ENCODE data around the gene ITIH3. TPM values are rescaled to one million over a fixed set of nuclear protein-coding genes. Genes with fewer than 3 reads are reported as not detected.

The ITIH3 gene
- total RNA-seq, 1 donor from 2014 or later = not detected

DNA sequence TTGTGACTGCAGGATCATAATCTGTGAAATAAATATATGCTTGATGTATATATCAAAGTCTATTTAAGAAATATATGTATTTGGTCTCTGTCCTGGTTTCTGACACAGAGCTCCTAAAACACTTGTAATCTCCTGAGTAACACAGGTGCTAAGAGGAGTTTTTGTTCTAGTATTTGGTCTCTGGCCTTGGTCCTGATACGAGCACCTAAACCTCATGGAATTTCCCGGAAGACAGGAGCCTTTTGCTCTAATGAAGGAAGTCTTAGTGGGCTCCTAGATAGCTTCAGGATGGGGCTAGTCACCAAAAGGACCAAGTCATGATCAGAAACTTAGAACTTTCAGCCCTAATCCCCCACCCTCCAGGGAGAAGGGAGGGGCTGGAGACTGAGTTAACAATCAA is 59.4 kb downstream of the ITIH3 start:
- no peaks in the 10 kb centered on the region for H3K27me3 Mint-ChIP-seq (ENCODE audit: insufficient read depth, low read depth)
- H3K4me3 ChIP-seq = no peak overlapping the region
- H3F3A ChIP-seq (ENCODE audit: low read depth) = no peaks in the 10 kb centered on the region
- no peaks in the 10 kb centered on the region for H3K27me3 ChIP-seq
- TF ChIP-seq EZH2phosphoT487 (IDR thresholded peaks at IDR 0.05) (no peak), CTCF (IDR thresholded peaks at IDR 0.05) (no peak), EZH2 (IDR thresholded peaks at IDR 0.05) (no peak)
- no peak overlapping the region for H3K4me2 ChIP-seq
- H3K4me3 Mint-ChIP-seq = no peak overlapping the region
- no peaks in the 10 kb centered on the region for H3K4me1 ChIP-seq
- H3K9me3 ChIP-seq (ENCODE audit: low read depth) = no peaks in the 10 kb centered on the region
- H3K36me3 Mint-ChIP-seq = no peaks in the 10 kb centered on the region
- no peak overlapping the region for H3K9ac ChIP-seq
- H3K36me3 ChIP-seq = no peaks in the 10 kb centered on the region
- H3K4me1 Mint-ChIP-seq = peaks cover 14% of the 10 kb centered on the region
- peaks cover 15% of the 10 kb centered on the region for H4K20me1 ChIP-seq (ENCODE audit: low read depth)
- H2AFZ ChIP-seq (replicated peaks) = no peak overlapping the region
- H3K79me2 ChIP-seq (ENCODE audit: low read depth) = no peaks in the 10 kb centered on the region
- H3K9me3 Mint-ChIP-seq = no peaks in the 10 kb centered on the region
- DNase-seq (ENCODE audit: low spot score) = peak; percentile 33
- no peak overlapping the region for H3K27ac Mint-ChIP-seq
- H3K27ac ChIP-seq = no peak overlapping the region

DNA sequence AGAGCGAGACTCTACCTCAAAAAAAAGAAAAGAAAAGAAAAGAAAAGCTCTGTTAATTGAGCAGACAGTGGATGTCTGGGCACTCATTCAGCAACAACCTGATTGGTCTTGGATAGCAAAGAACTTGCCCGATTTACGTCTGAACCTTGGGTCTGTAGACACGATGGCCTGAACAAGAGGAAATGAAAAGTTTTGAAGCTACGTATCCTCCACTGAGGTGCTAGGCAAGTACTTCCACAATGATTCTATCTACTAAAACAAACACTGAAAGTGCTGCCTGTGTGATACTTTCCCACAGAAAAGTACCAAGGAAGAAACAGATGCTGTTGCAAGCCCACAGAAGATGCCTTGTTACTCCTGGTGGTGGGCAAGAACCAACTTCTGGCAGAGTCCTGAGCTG is 62.1 kb downstream of the ITIH3 start:
- H3K4me1 Mint-ChIP-seq = peaks cover 14% of the 10 kb centered on the region
- Histone ChIP-seq H3K4me3 (no peak overlapping the region), H3K9me3 (ENCODE audit: low read depth) (no peaks in the 10 kb centered on the region), H3K79me2 (ENCODE audit: low read depth) (no peaks in the 10 kb centered on the region), H3K4me2 (no peak overlapping the region), H3F3A (ENCODE audit: low read depth) (no peaks in the 10 kb centered on the region), H2AFZ (replicated peaks) (no peak overlapping the region), H3K4me1 (no peaks in the 10 kb centered on the region), H3K27me3 (no peaks in the 10 kb centered on the region), H3K36me3 (no peaks in the 10 kb centered on the region), H3K9ac (no peak overlapping the region), H4K20me1 (ENCODE audit: low read depth) (peaks cover 11% of the 10 kb centered on the region), H3K27ac (no peak overlapping the region)
- TF ChIP-seq EZH2phosphoT487 (IDR thresholded peaks at IDR 0.05) = no peak
- no peak for TF ChIP-seq CTCF (IDR thresholded peaks at IDR 0.05)
- TF ChIP-seq EZH2 (IDR thresholded peaks at IDR 0.05) = no peak
- H3K4me3 Mint-ChIP-seq = no peak overlapping the region
- H3K27ac Mint-ChIP-seq = no peak overlapping the region
- H3K36me3 Mint-ChIP-seq = no peaks in the 10 kb centered on the region
- DNase-seq (ENCODE audit: low spot score) = no peak
- no peaks in the 10 kb centered on the region for H3K9me3 Mint-ChIP-seq
- no peaks in the 10 kb centered on the region for H3K27me3 Mint-ChIP-seq (ENCODE audit: insufficient read depth, low read depth)

DNA sequence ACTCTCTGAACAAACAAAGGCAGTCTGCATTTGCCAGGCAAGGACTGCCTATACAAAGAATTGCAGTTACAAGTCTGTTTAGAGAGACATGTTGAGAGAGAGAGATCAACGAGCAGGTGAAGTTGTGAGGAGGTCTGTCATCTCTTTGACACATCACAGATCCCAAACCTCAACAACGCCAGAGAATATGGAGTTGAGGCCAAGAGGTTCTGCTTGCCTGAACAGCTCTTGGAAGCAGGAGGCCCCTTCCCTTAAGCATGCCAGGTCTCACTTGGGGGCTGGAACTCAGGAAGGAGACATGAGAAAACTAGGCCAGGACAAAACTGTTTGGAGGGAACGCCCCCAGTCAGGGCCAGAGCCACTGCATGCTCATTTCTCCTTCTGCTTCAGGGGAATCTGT is 62.5 kb downstream of the ITIH3 start:
- no peak for DNase-seq (ENCODE audit: low spot score)
- TF ChIP-seq EZH2phosphoT487 (IDR thresholded peaks at IDR 0.05) (no peak), CTCF (IDR thresholded peaks at IDR 0.05) (no peak), EZH2 (IDR thresholded peaks at IDR 0.05) (no peak)
- no peak overlapping the region for H2AFZ ChIP-seq (replicated peaks)
- peaks cover 11% of the 10 kb centered on the region for H4K20me1 ChIP-seq (ENCODE audit: low read depth)
- no peaks in the 10 kb centered on the region for H3K9me3 ChIP-seq (ENCODE audit: low read depth)
- peaks cover 9% of the 10 kb centered on the region for H3K4me1 Mint-ChIP-seq
- H3K4me2 ChIP-seq = no peak overlapping the region
- no peak overlapping the region for H3K4me3 Mint-ChIP-seq
- H3F3A ChIP-seq (ENCODE audit: low read depth) = no peaks in the 10 kb centered on the region
- H3K27ac ChIP-seq = no peak overlapping the region
- no peaks in the 10 kb centered on the region for H3K79me2 ChIP-seq (ENCODE audit: low read depth)
- H3K36me3 Mint-ChIP-seq = no peaks in the 10 kb centered on the region
- H3K27me3 Mint-ChIP-seq (ENCODE audit: insufficient read depth, low read depth) = no peaks in the 10 kb centered on the region
- H3K9ac ChIP-seq = no peak overlapping the region
- H3K27me3 ChIP-seq = no peaks in the 10 kb centered on the region
- H3K27ac Mint-ChIP-seq = no peak overlapping the region
- no peak overlapping the region for H3K4me3 ChIP-seq
- no peaks in the 10 kb centered on the region for H3K9me3 Mint-ChIP-seq
- H3K4me1 ChIP-seq = no peaks in the 10 kb centered on the region
- H3K36me3 ChIP-seq = no peaks in the 10 kb centered on the region

Measured in neural progenitor cell (in vitro differentiated cells).